SH-SY5Y (cell line): Measurements from ENCODE around the gene CES2.

Experiments used
- GATA2 ChIP-seq: IDR thresholded peaks from 2 replicates; pipeline ENCODE4 v1.6.1; 2011; ENCODE audit warnings: mild to moderate bottlenecking, low read depth, low read length
- GATA3 ChIP-seq: IDR thresholded peaks from 2 replicates; pipeline ENCODE4 v1.6.1; 2011; ENCODE audit warnings: low read depth, mild to moderate bottlenecking, low read length, moderate library complexity

CES2 gene, protein sequence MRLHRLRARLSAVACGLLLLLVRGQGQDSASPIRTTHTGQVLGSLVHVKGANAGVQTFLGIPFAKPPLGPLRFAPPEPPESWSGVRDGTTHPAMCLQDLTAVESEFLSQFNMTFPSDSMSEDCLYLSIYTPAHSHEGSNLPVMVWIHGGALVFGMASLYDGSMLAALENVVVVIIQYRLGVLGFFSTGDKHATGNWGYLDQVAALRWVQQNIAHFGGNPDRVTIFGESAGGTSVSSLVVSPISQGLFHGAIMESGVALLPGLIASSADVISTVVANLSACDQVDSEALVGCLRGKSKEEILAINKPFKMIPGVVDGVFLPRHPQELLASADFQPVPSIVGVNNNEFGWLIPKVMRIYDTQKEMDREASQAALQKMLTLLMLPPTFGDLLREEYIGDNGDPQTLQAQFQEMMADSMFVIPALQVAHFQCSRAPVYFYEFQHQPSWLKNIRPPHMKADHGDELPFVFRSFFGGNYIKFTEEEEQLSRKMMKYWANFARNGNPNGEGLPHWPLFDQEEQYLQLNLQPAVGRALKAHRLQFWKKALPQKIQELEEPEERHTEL

GRCh38 chr16:66935314-66936011, at the start of gene CES2:
TSS of gene CES2 (plus strand) at chr16:66935516. CDS start at chr16:66935636, 120 bp downstream.
- TF ChIP-seq GATA3 (no peak), GATA2 (no peak)

- TF ChIP-seq GATA2 (no peak), GATA3 (no peak)
These were observed 49.0 kb upstream of the CES2 start for GRCh38 chr16:66886321-66886720.

DNA sequence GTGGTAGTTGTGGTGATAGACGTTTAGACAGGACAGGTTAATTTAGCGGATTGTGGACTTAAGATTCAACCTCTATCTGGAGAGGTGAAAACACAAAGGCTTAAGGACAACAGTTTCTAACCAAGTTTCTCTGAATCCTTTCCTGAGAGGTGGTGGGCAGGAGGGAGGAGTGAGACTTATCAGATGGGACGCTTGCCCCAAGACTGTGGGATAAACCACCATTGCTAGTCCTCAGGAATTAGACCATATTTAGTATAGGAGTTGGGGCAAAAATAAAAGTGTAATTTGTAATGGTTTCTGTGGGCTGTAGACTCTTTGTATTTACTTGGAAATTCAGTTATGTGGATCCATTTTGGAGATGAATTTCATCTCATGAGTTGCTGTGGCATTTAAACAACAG, 48.4 kb upstream of the CES2 start:
- TF ChIP-seq GATA3: no peak
- no peak for TF ChIP-seq GATA2

DNA sequence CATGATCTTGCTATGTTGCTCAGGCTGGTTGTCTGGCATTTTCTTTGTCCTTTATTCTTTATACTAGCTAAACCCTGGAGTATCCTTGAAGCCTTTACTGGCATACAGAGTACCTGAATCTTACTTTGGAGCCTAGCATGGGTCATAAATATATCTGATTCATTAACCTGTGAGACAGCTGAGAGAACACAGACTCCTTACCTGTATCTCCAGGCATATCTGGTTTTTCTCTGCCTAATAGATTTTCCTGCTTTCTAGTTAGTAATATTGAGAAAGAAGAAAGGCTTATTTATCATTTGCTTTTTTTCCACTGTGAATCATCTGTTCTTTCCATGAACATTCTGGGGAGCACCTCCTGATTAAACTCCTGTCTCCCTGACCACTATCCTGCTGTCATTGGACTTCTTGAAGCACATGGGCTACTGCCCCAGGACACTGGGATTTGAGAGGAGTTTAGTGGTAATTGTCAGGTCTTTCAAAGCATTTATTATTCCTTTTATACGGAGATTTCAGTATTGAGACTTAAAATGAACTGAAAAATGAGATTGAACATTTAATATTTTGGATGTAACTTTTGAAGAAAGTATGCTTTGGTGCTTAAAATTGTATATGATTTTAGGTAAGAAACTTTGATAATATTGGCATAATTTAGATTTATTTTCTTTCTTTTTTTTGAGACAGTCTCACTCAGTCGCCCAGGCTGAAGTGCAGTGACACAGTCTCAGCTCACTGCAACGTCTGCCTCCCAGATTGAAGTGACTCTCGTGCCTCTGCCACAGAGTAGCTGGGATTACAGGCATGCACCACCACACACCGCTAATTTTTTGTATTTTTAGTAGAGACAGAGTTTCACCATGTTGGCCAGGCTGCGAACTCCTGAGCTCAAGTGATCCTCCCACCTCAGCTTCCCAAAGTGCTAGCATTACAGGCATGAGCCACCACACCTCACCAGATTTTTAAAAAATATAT, 46.4 kb upstream of the CES2 start:
- TF ChIP-seq GATA2: no peak
- TF ChIP-seq GATA3: no peak

- TF ChIP-seq GATA3 (no peak), GATA2 (no peak)
These were observed 45.7 kb upstream of the CES2 start for GRCh38 chr16:66889622-66890021.

DNA sequence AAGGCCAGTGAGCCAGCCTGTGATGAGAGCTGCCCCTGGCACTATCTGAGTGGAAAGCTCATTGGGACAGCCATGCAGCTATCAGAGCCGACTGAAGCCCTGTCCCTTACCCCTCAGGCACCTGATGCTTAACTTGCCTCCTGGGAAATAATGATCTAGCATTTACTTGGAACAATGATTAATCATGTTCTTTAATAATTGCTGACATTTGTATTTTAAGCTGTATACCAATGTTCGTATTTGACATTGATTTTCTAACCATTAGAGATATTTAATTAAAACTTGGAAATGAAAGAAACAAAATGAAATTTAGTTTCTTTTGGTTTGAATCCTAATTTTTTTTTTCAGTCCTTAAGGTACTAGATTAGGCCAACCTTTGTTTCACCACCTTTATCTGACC, 44.5 kb upstream of the CES2 start:
- TF ChIP-seq GATA2 (no peak), GATA3 (no peak)

- TF ChIP-seq GATA2 (no peak), GATA3 (no peak)
These were observed 44.0 kb upstream of the CES2 start for GRCh38 chr16:66891360-66891759.

DNA sequence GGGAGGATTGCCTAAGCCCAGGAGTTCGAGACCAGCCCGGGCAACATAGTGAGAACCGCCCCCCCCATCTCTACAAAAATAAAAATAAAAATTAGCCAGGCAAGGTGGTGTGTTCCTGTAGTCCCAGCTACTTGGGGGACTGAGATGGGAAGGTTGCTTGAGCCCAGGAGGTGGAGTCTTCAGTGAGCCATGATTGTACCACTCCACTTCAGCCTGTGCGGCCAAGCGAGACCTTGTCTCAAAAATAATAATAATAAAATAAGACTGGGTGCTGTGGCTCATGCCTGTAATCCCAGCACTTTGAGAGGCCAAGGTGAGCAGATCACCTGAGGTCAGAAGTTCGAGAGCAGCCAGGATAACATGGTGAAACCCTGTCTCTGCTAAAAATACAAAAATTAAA, 43.5 kb upstream of the CES2 start:
- TF ChIP-seq GATA3: no peak
- no peak for TF ChIP-seq GATA2

DNA sequence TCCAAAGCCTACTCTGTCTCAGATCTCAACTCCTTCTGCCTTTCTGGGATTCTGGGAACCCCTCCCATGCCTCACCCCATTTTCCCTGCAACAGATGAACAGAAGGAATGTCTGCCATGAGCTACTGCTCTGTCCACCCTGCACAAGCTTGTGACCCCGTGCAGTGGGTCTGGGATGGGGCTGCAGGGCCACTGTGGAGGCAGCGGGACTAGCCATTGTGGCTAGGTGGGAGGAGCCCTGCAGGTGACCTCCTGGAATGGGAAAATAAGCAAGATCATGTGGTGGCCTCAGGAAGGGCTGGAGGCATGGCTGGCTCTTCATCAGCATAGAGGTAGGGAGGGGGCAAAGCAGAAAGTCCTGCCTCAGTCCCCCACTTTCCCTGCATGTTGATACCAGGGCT, 41.3 kb upstream of the CES2 start:
- TF ChIP-seq GATA2 (no peak), GATA3 (no peak)

GRCh38 chr16:66894948-66895688, 40.2 kb upstream of the CES2 start:
- TF ChIP-seq GATA2 (no peak), GATA3 (no peak)

GRCh38 chr16:66895689-66895979, 39.7 kb upstream of the CES2 start:
- TF ChIP-seq GATA2 (no peak), GATA3 (no peak)

- no peak for TF ChIP-seq GATA3
These were observed 39.3 kb upstream of the CES2 start for GRCh38 chr16:66895999-66896398.

- 0 out of 2 replicates have a peak, but pooled peaks have one; percentile 12 for TF ChIP-seq GATA2
- no peak for TF ChIP-seq GATA3
These were observed 37.1 kb upstream of the CES2 start for GRCh38 chr16:66898207-66898606.
